SK-N-SH treated with all-trans-retinoic acid at 6 μM for 48 hours (cell line): ENCODE data around the gene UBR2.

ENCODE experiments used
- ARNTL ChIP-seq: fragments of 450-650 bp; formaldehyde crosslinking; IDR thresholded peaks from 2 replicates; pipeline ENCODE4 v1.5.0; 2020; ENCODE audit warnings: low read depth, mild to moderate bottlenecking, moderate library complexity, borderline replicate concordance
- GLIS3 ChIP-seq: fragments of 250-450 bp; sonication (Bioruptor Pico); IDR thresholded peaks from 2 replicates; pipeline ENCODE4 v1.5.0; 2020; ENCODE audit warnings: mild to moderate bottlenecking, moderate library complexity
- PPARA ChIP-seq: fragments of 250-450 bp; sonication (Bioruptor Pico); IDR thresholded peaks from 2 replicates; pipeline ENCODE4 v1.5.0; 2020; ENCODE audit warnings: mild to moderate bottlenecking, borderline replicate concordance
- TOX ChIP-seq: fragments of 250-450 bp; sonication (Bioruptor Pico); IDR thresholded peaks from 2 replicates; pipeline ENCODE4 v1.8.0; 2021; ENCODE audit warnings: mild to moderate bottlenecking, moderate library complexity, borderline replicate concordance
- TSHZ2 ChIP-seq: fragments of 250-450 bp; sonication (Bioruptor Pico); IDR thresholded peaks from 2 replicates; pipeline ENCODE4 v1.5.0; 2020; ENCODE audit warnings: mild to moderate bottlenecking, moderate library complexity
- ZC3H10 ChIP-seq: fragments of 250-450 bp; sonication (Bioruptor Pico); IDR thresholded peaks from 2 replicates; pipeline ENCODE4 v1.5.1; 2021; ENCODE audit warnings: mild to moderate bottlenecking, moderate library complexity
- ZFP3 ChIP-seq: fragments of 250-450 bp; sonication (Bioruptor Pico); IDR thresholded peaks from 2 replicates; pipeline ENCODE4 v1.5.0; 2020; ENCODE audit warnings: mild to moderate bottlenecking, moderate library complexity
- ZFP30 ChIP-seq: fragments of 450-650 bp; formaldehyde crosslinking; IDR thresholded peaks from 2 replicates; pipeline ENCODE4 v1.5.0; 2022; ENCODE audit warnings: mild to moderate bottlenecking, moderate library complexity
- TF ChIP-seq, protein P1 (sequence below): fragments of 250-450 bp; sonication (Bioruptor Pico); IDR thresholded peaks from 2 replicates; pipeline ENCODE4 v1.5.1; 2021; ENCODE audit warnings: mild to moderate bottlenecking, moderate library complexity
- TF ChIP-seq, protein P2 (sequence below): fragments of 250-450 bp; sonication (Bioruptor Pico); IDR thresholded peaks from 2 replicates; pipeline ENCODE4 v1.5.1; 2020; ENCODE audit warnings: low read depth, mild to moderate bottlenecking, moderate library complexity
- TF ChIP-seq, protein P3 (sequence below): fragments of 250-450 bp; sonication (Bioruptor Pico); IDR thresholded peaks from 2 replicates; pipeline ENCODE4 v1.8.0; 2020; ENCODE audit warnings: mild to moderate bottlenecking, moderate library complexity, borderline replicate concordance

DNA sequence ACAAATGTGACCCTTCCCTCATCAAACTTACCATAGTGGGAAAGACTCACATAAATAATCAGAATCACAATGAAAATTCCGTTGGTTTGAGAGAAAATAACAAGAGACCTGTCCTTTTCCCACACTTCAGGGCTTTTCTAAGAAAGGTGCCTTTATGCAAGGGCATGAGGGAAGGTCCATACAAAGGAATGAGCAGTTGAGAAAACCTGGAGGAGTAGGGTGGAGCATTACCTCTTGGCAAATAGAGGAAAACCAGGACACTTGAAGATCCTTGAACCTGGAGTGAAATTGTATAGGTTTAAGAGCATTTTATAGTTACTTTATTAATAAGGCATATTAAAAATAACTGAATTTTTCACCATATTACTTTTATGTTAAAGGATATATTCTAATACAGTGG lies 54.3 kb downstream of the UBR2 start:
- TF ChIP-seq, protein P1, sequence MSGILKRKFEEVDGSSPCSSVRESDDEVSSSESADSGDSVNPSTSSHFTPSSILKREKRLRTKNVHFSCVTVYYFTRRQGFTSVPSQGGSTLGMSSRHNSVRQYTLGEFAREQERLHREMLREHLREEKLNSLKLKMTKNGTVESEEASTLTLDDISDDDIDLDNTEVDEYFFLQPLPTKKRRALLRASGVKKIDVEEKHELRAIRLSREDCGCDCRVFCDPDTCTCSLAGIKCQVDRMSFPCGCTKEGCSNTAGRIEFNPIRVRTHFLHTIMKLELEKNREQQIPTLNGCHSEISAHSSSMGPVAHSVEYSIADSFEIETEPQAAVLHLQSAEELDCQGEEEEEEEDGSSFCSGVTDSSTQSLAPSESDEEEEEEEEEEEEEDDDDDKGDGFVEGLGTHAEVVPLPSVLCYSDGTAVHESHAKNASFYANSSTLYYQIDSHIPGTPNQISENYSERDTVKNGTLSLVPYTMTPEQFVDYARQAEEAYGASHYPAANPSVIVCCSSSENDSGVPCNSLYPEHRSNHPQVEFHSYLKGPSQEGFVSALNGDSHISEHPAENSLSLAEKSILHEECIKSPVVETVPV: no peak
- TF ChIP-seq PPARA (CRISPR knock-in tag) (no peak), ZFP30 (CRISPR knock-in tag) (no peak), TSHZ2 (no peak), ARNTL (CRISPR knock-in tag) (no peak), ZC3H10 (CRISPR knock-in tag) (no peak), TOX (no peak), ZFP3 (CRISPR knock-in tag) (no peak), GLIS3 (CRISPR knock-in tag) (no peak)
- TF ChIP-seq, protein P2, sequence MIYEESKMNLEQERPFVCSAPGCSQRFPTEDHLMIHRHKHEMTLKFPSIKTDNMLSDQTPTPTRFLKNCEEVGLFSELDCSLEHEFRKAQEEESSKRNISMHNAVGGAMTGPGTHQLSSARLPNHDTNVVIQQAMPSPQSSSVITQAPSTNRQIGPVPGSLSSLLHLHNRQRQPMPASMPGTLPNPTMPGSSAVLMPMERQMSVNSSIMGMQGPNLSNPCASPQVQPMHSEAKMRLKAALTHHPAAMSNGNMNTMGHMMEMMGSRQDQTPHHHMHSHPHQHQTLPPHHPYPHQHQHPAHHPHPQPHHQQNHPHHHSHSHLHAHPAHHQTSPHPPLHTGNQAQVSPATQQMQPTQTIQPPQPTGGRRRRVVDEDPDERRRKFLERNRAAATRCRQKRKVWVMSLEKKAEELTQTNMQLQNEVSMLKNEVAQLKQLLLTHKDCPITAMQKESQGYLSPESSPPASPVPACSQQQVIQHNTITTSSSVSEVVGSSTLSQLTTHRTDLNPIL: no peak
- TF ChIP-seq, protein P3, sequence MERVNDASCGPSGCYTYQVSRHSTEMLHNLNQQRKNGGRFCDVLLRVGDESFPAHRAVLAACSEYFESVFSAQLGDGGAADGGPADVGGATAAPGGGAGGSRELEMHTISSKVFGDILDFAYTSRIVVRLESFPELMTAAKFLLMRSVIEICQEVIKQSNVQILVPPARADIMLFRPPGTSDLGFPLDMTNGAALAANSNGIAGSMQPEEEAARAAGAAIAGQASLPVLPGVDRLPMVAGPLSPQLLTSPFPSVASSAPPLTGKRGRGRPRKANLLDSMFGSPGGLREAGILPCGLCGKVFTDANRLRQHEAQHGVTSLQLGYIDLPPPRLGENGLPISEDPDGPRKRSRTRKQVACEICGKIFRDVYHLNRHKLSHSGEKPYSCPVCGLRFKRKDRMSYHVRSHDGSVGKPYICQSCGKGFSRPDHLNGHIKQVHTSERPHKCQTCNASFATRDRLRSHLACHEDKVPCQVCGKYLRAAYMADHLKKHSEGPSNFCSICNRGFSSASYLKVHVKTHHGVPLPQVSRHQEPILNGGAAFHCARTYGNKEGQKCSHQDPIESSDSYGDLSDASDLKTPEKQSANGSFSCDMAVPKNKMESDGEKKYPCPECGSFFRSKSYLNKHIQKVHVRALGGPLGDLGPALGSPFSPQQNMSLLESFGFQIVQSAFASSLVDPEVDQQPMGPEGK (CRISPR knock-in tag): no peak
